ENCODE results near the gene SORCS2. TPM values are rescaled to one million over a fixed set of nuclear protein-coding genes. Genes with fewer than 3 reads are reported as not detected.

Gene SORCS2
- total RNA-seq, 1 donor from 2014 or later = 13.8 TPM

DNA sequence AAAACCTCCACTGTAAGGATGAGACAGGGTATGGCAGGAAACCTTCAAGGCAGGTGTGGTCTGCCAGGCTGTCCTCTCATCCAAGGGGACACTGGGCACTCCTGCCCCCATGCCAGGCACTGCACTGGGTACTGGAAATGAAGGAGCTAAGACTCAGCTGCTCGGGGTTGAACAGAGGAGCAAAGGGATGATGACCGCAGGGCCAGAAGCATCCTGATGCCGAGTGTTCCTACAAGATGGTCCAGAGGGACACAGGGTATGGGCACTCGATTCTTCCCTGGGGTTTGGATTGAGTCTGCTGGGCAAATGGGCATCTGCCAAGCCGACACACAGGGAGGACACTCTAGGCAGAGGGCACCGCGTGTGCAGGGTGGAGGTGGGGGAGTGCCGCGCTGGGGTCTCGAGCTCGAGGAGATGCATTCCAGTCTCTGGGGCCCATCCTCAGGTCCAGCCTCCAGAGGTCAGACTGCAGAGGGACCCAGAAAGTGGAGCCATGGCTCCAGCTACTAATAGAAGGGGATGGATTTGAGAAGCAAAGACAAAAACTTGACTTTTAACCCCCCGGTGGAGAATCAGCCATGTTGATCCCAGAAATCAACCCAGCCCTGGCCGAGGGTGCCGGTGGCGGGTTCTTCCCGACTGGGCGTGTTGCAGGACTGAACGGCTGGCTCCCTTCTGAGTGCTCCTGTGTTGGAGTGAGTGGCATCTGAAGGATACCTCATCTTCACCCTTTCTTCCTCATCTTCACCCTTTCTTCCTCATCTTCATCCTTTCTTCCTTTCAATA lies 500.3 kb downstream of the SORCS2 start:
- TF ChIP-seq, protein P1, sequence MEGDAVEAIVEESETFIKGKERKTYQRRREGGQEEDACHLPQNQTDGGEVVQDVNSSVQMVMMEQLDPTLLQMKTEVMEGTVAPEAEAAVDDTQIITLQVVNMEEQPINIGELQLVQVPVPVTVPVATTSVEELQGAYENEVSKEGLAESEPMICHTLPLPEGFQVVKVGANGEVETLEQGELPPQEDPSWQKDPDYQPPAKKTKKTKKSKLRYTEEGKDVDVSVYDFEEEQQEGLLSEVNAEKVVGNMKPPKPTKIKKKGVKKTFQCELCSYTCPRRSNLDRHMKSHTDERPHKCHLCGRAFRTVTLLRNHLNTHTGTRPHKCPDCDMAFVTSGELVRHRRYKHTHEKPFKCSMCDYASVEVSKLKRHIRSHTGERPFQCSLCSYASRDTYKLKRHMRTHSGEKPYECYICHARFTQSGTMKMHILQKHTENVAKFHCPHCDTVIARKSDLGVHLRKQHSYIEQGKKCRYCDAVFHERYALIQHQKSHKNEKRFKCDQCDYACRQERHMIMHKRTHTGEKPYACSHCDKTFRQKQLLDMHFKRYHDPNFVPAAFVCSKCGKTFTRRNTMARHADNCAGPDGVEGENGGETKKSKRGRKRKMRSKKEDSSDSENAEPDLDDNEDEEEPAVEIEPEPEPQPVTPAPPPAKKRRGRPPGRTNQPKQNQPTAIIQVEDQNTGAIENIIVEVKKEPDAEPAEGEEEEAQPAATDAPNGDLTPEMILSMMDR (IDR thresholded peaks at IDR 0.05; ENCODE audit: insufficient read depth, low read depth, low read length) = no peak
- TF ChIP-seq EZH2 (IDR thresholded peaks at IDR 0.05; ENCODE audit: insufficient read depth, low read length) = no peak
- no peaks in the 10 kb centered on the region for H3K4me1 Mint-ChIP-seq (ENCODE audit: low read depth, unreplicated experiment)

DNA sequence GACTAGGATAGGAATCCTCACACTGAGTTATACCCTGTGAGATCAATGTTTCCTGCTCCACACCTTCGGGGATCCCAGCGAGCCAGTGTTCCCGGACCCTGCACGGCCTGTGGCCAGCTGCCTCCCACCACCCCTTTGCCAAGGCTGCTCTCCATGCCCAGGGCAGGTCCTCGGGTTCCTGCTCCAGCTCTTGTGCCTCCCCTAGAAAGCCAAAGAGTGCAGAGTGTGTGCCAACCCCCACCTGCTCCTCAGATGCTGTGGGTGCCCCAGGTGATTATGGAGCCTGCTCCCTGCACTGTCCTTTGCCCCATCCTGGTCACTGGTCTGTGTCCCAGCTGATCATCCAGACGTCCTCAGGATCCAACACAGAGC lies 500.9 kb downstream of the SORCS2 start:
- H3K36me3 ChIP-seq (ENCODE audit: insufficient read depth, low read length) = no peaks in the 10 kb centered on the region
- FAIRE-seq = no peak

More for the DNA sequence above, 500.3 kb downstream of the SORCS2 start:
- Mint-ChIP-seq H3K9me3 (ENCODE audit: unreplicated experiment) (peaks cover 6% of the 10 kb centered on the region), H3K4me3 (ENCODE audit: unreplicated experiment) (no peak overlapping the region), H3K36me3 (ENCODE audit: low read depth, unreplicated experiment) (peaks cover 26% of the 10 kb centered on the region), H3K27me3 (ENCODE audit: low read depth, unreplicated experiment) (peaks cover 56% of the 10 kb centered on the region), H3K27ac (ENCODE audit: unreplicated experiment) (no peak overlapping the region)
- no peaks in the 10 kb centered on the region for H3K79me2 ChIP-seq (ENCODE audit: insufficient read depth, low read length)
- no peaks in the 10 kb centered on the region for H3K9me3 ChIP-seq (ENCODE audit: insufficient read depth, low read depth, low read length)
- no peak overlapping the region for H2AFZ ChIP-seq (ENCODE audit: low read depth, low read length)
- H3K27me3 ChIP-seq (ENCODE audit: insufficient read depth, low read length) = no peaks in the 10 kb centered on the region
- H3K27ac ChIP-seq (ENCODE audit: low read depth, low read length) = no peak overlapping the region
- no peaks in the 10 kb centered on the region for H4K20me1 ChIP-seq (ENCODE audit: insufficient read depth, low read length)
- no peak overlapping the region for H3K4me2 ChIP-seq (ENCODE audit: low read length)
- H3K4me1 ChIP-seq (ENCODE audit: insufficient read depth, low read length) = no peaks in the 10 kb centered on the region
- FAIRE-seq = no peak
- H3K4me3 ChIP-seq (ENCODE audit: insufficient read depth, low read depth, low read length) = no peak overlapping the region
- H3K36me3 ChIP-seq (ENCODE audit: insufficient read depth, low read length) = no peaks in the 10 kb centered on the region
- H3K9ac ChIP-seq (ENCODE audit: low read length) = no peak overlapping the region
- no peak for DNase-seq (ENCODE audit: low read depth)

More for the DNA sequence above, 500.9 kb downstream of the SORCS2 start:
- H3K27ac Mint-ChIP-seq (ENCODE audit: unreplicated experiment) = no peak overlapping the region
- peaks cover 51% of the 10 kb centered on the region for H3K27me3 Mint-ChIP-seq (ENCODE audit: low read depth, unreplicated experiment)
- H3K4me2 ChIP-seq (ENCODE audit: low read length) = no peak overlapping the region
- no peaks in the 10 kb centered on the region for H4K20me1 ChIP-seq (ENCODE audit: insufficient read depth, low read length)
- H3K4me3 ChIP-seq (ENCODE audit: insufficient read depth, low read depth, low read length) = no peak overlapping the region
- H3K4me3 Mint-ChIP-seq (ENCODE audit: unreplicated experiment) = no peak overlapping the region
- no peak for DNase-seq (ENCODE audit: low read depth)
- H3K9ac ChIP-seq (ENCODE audit: low read length) = no peak overlapping the region
- no peaks in the 10 kb centered on the region for H3K27me3 ChIP-seq (ENCODE audit: insufficient read depth, low read length)
- no peaks in the 10 kb centered on the region for H3K4me1 Mint-ChIP-seq (ENCODE audit: low read depth, unreplicated experiment)
- H3K4me1 ChIP-seq (ENCODE audit: insufficient read depth, low read length) = no peaks in the 10 kb centered on the region
- no peaks in the 10 kb centered on the region for H3K79me2 ChIP-seq (ENCODE audit: insufficient read depth, low read length)
- no peak overlapping the region for H2AFZ ChIP-seq (ENCODE audit: low read depth, low read length)
- H3K9me3 ChIP-seq (ENCODE audit: insufficient read depth, low read depth, low read length) = no peaks in the 10 kb centered on the region
- peaks cover 5% of the 10 kb centered on the region for H3K9me3 Mint-ChIP-seq (ENCODE audit: unreplicated experiment)
- TF ChIP-seq, protein P1 (IDR thresholded peaks at IDR 0.05; ENCODE audit: insufficient read depth, low read depth, low read length) = no peak
- TF ChIP-seq EZH2 (IDR thresholded peaks at IDR 0.05; ENCODE audit: insufficient read depth, low read length) = no peak
- H3K36me3 Mint-ChIP-seq (ENCODE audit: low read depth, unreplicated experiment) = peaks cover 22% of the 10 kb centered on the region
- H3K27ac ChIP-seq (ENCODE audit: low read depth, low read length) = no peak overlapping the region

Data from astrocyte (in vitro differentiated cells and primary cell).